SIG-M5 treated with dmso at 0.1 percent for 504 hours (cell line): ENCODE results near the gene ERBB4.
A peak's percentile ranks its signal among the peaks of the same experiment; 100 is the strongest.
"Not testable (repeated sequence)": the region's sequence is repeated elsewhere in the genome, so short reads cannot be mapped to it uniquely, and the experiment has no call there.

Experiments used
- DNase-seq: peaks from one replicate; lab custom pipeline; 2025; ENCODE audit not compliant: unreplicated experiment; lab: John Stamatoyannopoulos, UW

Gene ERBB4

GRCh38 chr2:212021947-212022346 lies 516.7 kb downstream of the ERBB4 start:
- DNase-seq = no peak

DNA sequence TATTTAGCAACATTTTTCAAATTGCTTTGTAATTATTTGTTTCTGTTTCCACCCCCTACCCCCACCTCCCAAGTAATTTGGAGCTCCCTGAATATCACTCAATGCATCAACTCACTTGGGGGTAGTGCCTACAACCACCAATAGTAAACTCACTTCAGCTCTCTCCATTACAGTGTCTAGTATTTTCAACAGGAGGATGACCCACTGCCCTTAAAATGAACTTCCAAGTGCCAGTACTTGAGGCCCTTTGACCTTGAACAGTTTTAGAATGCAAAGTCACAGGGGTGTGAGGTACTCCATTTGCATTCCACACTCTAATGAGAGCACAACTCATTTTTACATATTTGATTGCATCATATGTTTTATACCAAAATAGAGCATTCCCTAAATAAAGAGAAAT lies 523.0 kb downstream of the ERBB4 start:
- no peak for DNase-seq

GRCh38 chr2:212013626-212014025 lies 525.0 kb downstream of the ERBB4 start:
- DNase-seq = no peak

DNA sequence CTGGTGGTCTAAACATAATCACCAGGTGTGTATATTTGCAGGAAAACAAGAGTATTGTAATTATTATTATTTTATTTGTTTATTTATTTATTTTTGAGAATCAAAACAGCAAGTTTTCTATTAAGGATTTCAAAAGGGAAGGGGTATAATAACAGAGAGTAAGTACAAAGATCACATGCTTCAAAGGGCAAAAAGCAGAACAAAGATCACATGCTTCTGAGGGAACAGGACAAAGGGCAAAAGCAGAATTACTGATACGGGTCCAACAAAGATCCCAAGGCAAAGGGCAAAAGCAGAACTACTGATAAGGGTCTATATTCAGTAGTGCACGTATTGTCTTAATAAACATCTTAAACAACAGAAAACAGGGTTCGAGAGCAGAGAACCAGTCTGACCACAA lies 528.3 kb downstream of the ERBB4 start:
- not testable (repeated sequence) for DNase-seq

DNA sequence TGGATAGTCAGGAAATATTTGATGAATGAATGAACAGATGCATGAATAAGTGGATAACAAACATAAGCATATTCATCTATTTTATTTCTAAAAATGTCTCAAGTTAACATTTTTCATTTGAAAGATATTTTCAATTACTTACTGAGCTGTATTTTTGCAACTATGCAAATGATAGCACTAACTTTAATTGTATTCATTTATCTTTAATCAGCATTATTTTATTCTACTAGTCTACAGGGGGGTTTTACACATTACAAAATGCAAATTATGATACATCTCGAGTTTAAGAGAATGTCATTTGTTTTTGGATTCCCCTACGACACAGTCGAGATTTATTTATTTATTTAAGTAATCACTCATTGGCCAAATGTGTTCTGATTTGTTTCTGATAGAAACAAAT lies 530.6 kb downstream of the ERBB4 start:
- no peak for DNase-seq

DNA sequence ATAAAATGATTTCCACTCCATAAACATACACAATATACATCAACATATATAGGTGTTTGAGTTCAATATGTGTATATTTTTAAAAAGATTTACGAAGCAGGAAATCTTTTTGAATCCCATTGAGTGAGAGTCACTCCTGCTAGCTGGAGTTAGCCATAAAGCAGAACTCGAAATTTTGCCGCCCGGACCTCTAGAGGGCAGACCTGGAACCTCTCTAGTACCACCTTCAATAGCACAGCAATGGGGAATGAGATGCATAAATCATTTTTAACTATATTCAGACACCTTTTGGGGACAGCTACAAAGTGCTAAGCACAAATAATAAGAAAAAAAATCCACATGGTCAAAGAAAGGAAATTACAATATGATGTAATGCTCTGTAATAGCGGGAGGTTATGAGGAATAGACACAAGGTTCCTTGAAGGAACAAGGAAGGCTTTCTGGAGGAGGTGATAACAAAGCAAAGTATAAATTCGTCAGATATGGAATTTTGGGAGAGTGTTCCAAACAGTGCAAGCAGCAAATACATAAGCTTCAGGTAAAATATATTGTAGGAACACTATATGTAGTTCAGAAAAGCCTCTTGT lies 533.4 kb downstream of the ERBB4 start:
- DNase-seq = peak; percentile 50

- no peak for DNase-seq
These were observed 537.3 kb downstream of the ERBB4 start for GRCh38 chr2:212001325-212001724.

DNA sequence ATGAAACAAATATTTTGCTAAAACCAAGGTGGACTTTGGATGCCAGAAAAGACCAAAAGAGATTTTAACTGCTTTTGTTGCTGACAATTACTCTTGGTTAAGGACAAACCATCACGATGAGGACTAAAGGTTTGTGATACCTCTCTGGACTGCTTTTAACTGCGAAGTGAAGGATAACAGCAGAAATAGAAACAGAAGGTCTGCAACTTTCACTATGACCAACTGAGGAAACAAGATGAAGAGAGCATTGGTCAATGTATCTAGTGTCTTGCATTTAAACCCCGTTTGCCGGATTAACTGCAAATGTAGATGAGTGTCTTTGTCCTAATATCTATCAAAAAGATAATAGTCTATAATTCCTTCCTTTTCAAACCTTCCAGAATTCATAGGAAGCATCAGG lies 541.7 kb downstream of the ERBB4 start:
- no peak for DNase-seq

DNA sequence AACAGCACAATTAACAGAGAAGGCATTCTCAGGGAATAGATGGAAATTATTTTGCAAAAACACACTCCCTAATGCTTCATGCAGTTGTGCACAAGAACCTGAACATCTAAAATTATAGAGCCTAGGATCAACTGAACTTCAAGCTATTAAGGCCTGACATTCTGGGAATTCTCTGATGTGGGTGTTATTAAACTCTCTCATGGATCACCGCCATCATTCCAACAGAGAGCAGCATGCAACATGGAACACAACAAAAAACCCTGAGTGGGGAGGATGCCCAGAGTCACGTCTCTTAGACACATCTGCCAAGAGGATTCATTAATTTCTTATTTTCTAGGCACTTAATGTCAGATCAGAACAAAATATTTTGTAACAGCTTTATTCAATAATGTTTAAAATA lies 543.8 kb downstream of the ERBB4 start:
- no peak for DNase-seq

DNA sequence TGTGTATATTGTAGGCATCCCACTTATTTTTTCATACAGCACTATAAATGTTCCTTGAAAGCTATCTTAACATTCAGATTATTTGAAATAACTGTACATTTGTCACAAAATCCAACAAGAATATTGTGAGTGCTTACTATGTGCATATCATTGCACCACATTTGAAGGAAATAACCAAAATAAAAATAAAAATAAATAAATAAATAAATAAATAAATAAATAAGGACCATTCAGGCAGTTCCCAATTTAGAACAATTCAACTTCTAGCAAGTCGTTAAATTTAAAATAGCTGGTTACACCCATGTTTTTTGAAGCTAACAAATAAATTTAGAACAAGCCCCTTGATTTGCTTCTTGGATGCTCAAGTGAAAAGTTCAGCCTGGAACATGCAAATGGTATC lies 548.3 kb downstream of the ERBB4 start:
- DNase-seq = no peak

GRCh38 chr2:211986313-211986712 lies 552.3 kb downstream of the ERBB4 start:
- no peak for DNase-seq

DNA sequence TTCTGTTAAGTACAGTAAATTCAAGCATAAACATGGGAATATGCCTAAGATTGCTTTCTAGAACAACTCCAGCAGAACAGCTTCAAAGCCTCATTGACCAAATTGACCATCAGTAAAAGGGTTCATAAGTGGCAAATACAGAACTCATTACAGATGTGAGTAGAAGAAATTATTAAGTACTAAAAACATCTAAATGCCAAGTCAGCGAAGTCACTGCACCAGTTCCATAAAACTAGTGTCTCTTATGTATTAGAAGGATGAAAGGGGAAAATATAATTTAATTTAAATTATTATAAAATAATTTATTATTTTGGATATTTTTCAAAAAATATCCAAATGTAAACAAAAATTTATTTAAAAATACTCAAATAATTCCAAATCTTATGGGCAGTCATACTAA lies 553.2 kb downstream of the ERBB4 start:
- no peak for DNase-seq

DNA sequence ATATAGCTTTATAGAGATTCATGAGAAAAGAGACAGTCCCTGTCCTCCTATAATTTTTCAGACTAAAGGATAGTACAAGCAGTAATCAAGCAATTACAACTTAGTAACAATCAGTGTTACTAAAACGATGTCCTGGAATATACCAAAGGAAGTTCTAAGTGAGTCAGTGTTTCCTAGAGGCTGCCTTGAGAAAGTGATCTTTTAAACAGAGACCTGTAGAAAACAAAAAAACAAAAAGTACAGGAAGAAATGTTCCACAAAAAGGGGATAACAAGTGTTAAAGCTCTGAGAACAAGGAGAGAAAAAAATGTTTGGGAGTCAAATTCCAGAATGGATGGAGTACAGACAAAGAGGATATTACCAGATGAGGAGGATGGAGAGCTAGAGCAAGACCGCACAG lies 556.4 kb downstream of the ERBB4 start:
- no peak for DNase-seq

DNA sequence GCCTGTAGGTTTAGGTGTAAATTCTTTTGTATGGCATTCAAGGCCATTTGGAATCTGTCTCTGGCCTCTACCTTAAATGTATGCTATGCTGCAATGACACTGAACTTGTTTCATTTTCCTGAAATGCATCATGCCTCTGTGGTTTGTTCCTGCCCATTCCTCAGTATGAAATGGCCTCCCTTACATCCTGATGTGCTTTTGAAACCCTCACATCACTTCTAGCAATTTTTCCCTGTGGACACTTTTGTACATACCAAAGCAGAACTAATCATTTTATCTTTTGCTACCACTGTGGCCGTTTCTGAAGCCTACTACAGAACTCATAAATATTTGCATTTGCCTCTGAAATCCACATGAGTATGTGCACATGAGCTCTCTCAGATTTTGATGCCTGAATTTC lies 557.2 kb downstream of the ERBB4 start:
- no peak for DNase-seq

GRCh38 chr2:211976076-211976475 lies 562.5 kb downstream of the ERBB4 start:
- no peak for DNase-seq

- no peak for DNase-seq
These were observed 571.4 kb downstream of the ERBB4 start for GRCh38 chr2:211967234-211967633.

GRCh38 chr2:211963969-211964368 lies 574.6 kb downstream of the ERBB4 start:
- no peak for DNase-seq

GRCh38 chr2:211957799-211958198 lies 580.8 kb downstream of the ERBB4 start:
- DNase-seq = peak; percentile 7

DNA sequence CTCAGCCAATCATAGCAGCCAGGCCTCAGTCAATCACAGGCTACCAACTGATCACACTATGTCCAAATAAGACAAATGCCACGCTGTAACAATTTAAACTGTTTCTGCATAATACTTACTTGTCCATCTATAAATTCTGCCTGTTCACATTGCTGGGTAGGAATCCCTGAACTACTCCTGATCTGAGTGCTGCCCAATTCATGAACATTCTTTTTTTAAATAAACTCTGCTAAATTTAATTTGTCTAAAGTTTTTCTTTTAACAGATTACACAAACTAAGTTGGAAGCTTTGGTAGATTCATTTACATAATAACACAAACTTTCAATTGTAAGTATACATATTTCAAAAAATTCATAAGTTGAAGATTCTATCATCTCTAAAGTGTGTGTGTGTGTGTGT lies 583.0 kb downstream of the ERBB4 start:
- no peak for DNase-seq

DNA sequence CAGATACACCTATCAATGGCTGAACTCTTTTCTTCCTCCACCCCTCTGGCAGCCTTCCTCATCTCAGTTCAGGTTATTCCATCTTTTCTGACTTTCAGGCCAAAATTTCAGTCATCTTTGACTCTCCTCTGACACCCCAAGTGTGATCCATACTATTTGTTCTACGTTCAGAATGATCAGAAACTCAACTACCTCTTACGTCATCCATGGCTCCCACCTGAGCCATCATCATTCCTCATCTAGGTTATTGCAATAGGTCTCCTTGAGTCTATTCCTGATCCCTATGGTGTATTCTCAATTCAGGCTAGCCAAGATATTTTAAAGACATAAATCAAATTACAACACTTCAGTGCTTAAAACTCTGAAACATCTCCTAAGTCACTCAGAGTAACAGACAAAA lies 589.7 kb downstream of the ERBB4 start:
- DNase-seq = no peak

GRCh38 chr2:211946960-211947359 lies 591.6 kb downstream of the ERBB4 start:
- DNase-seq = no peak

- no peak for DNase-seq
These were observed 594.0 kb downstream of the ERBB4 start for GRCh38 chr2:211944572-211944971.

- DNase-seq = no peak
These were observed 596.4 kb downstream of the ERBB4 start for GRCh38 chr2:211942153-211942552.
